ENCODE data around the gene AWAT2.

AWAT2 gene

GRCh38 chrX:69995362-69996112 lies 54.2 kb downstream of the AWAT2 start:
- Histone ChIP-seq H3K4me3 (ENCODE audit: low read depth, low read length) (no peak overlapping the region), H3K27ac (no peak overlapping the region), H3K36me3 (replicated peaks) (no peaks in the 10 kb centered on the region), H3K27me3 (replicated peaks) (no peaks in the 10 kb centered on the region)
- in situ Hi-C loops (cut with HindIII; ENCODE audit: low pct_ligation_motif_present, low sequenced_read_pairs), result no loop called here
- DNase-seq, result no peak
- TF ChIP-seq CTCF (IDR thresholded peaks at IDR 0.05; ENCODE audit: low read depth, low read length, missing control alignments), result no peak

GRCh38 chrX:69993494-69993893 lies 56.2 kb downstream of the AWAT2 start:
- TF ChIP-seq CTCF (IDR thresholded peaks at IDR 0.05; ENCODE audit: low read depth, low read length, missing control alignments), result no peak
- Histone ChIP-seq H3K27me3 (replicated peaks) (no peaks in the 10 kb centered on the region), H3K4me3 (ENCODE audit: low read depth, low read length) (no peak overlapping the region), H3K27ac (no peak overlapping the region), H3K36me3 (replicated peaks) (no peaks in the 10 kb centered on the region)
- in situ Hi-C loops (cut with HindIII; ENCODE audit: low pct_ligation_motif_present, low sequenced_read_pairs), result no loop called here
- no peak for DNase-seq

- H3K27ac ChIP-seq, result no peak overlapping the region
- TF ChIP-seq CTCF (IDR thresholded peaks at IDR 0.05; ENCODE audit: low read depth, low read length, missing control alignments), result no peak
- no peak overlapping the region for H3K4me3 ChIP-seq (ENCODE audit: low read depth, low read length)
- in situ Hi-C loops (cut with HindIII; ENCODE audit: low pct_ligation_motif_present, low sequenced_read_pairs), result no loop called here
- no peaks in the 10 kb centered on the region for H3K36me3 ChIP-seq (replicated peaks)
- DNase-seq, result no peak
- H3K27me3 ChIP-seq (replicated peaks), result no peaks in the 10 kb centered on the region
These were observed 58.1 kb downstream of the AWAT2 start for GRCh38 chrX:69991685-69992084.
